GM12878 (cell line): ENCODE results near the gene MTIF2. TPM values are rescaled to one million over a fixed set of nuclear protein-coding genes. Genes with fewer than 3 reads are reported as not detected.

ENCODE experiments used
- BHLHE40 ChIP-seq, 2 experiments: fragments of 450-650 bp in 1 of 2; IDR thresholded peaks; 2 replicates each; pipeline ENCODE4 v1.6.1; 2011 to 2017; ENCODE audit warnings: low read depth in 2 of 2, borderline replicate concordance in 1 of 2, improper control_type of control experiment in 1 of 2, low read length in 1 of 2, mild to moderate bottlenecking in 1 of 2
- CBFB ChIP-seq: IDR thresholded peaks from 2 replicates; pipeline ENCODE4 v1.6.1; 2016; ENCODE audit warnings: antibody characterized with exemption, low read depth
- CREM ChIP-seq: IDR thresholded peaks from 2 replicates; pipeline ENCODE4 v1.6.1; 2014; ENCODE audit warnings: antibody characterized with exemption, low read depth
- KAT2A ChIP-seq: conservative IDR thresholded peaks from 2 replicates; pipeline ENCODE4 v1.6.1; 2011; ENCODE audit warnings: low read depth, low read length; ENCODE audit not compliant: control insufficient read depth
- MTA2 ChIP-seq: fragments of 450-650 bp; IDR thresholded peaks from 2 replicates; pipeline ENCODE4 v1.6.1; 2016; ENCODE audit warnings: low read depth, mild to moderate bottlenecking, moderate library complexity
- NFXL1 ChIP-seq: fragments of 450-650 bp; IDR thresholded peaks from 2 replicates; pipeline ENCODE4 v1.6.1; 2017; ENCODE audit warnings: antibody characterized with exemption, mild to moderate bottlenecking, borderline replicate concordance
- PAX5 ChIP-seq: IDR thresholded peaks from 2 replicates; pipeline ENCODE4 v1.6.1; 2011; ENCODE audit warnings: low read depth, low read length, borderline replicate concordance
- POU2F2 ChIP-seq: IDR thresholded peaks from 3 replicates; pipeline ENCODE4 v1.6.1; 2011; ENCODE audit warnings: low read depth, mild to moderate bottlenecking, low read length, borderline replicate concordance
- RAD51 ChIP-seq: fragments of 450-650 bp; IDR thresholded peaks from 2 replicates; pipeline ENCODE4 v1.6.1; 2016; ENCODE audit warnings: moderate library complexity, mild to moderate bottlenecking, inconsistent platforms
- RB1 ChIP-seq: fragments of 450-650 bp; formaldehyde crosslinking; IDR thresholded peaks from 2 replicates; pipeline ENCODE4 v1.6.1; 2017; ENCODE audit warnings: mild to moderate bottlenecking, borderline replicate concordance
- RUNX3 ChIP-seq: IDR thresholded peaks from 2 replicates; pipeline ENCODE4 v1.6.1; 2012; ENCODE audit warnings: low read length, inconsistent platforms
- SP1 ChIP-seq: IDR thresholded peaks from one replicate; pipeline ENCODE4 v1.6.1; 2011; ENCODE audit warnings: low read depth, low read length
- TCF12 ChIP-seq: IDR thresholded peaks from 2 replicates; pipeline ENCODE4 v1.6.1; 2011; ENCODE audit warnings: low read depth, mild to moderate bottlenecking, low read length
- polyA plus RNA-seq, 11 experiments: library from polyadenylated mRNA; depleted of rRNA in 4 of 11; unstranded in 6 of 11; stranded (reverse) in 5 of 11; fragments of >200 nt; fragmentation: Nextera tagmentation in 4 of 11; fragmentation: Illumina TruSeq in 1 of 11; extraction: Ambion mirVana in 4 of 11; extraction: Trizol in 1 of 11; gene quantifications; 1 replicate in 1 of 11; 2 replicates in 10 of 11; pipeline versions ENCODE4 v1.2.1 to v1.2.3, GENCODE V29; 2011 to 2016; ENCODE audit warnings: inconsistent platforms in 2 of 11, missing spikeins in 2 of 11, low read depth in 1 of 11
- total RNA-seq, 4 experiments: library from RNA; depleted of rRNA in 3 of 4; stranded (reverse); fragments of >200 nt in 3 of 4; fragmentation: Illumina TruSeq in 1 of 4; extraction: Trizol in 1 of 4; gene quantifications; 2 replicates each; pipeline versions ENCODE4 v1.2.1 to v1.2.3, GENCODE V29; 2013 to 2021
- TF ChIP-seq, protein P1 (sequence below): IDR thresholded peaks from 2 replicates; pipeline ENCODE4 v1.6.1; 2012; ENCODE audit warnings: mild to moderate bottlenecking, low read depth, low read length
- TF ChIP-seq, protein P2 (sequence below): fragments of 450-650 bp; IDR thresholded peaks from 2 replicates; pipeline ENCODE4 v1.6.1; 2016; ENCODE audit warnings: mild to moderate bottlenecking, moderate library complexity, borderline replicate concordance
- TF ChIP-seq, protein P3 (sequence below): fragments of 450-650 bp; IDR thresholded peaks from 2 replicates; pipeline ENCODE4 v1.6.1; 2016; ENCODE audit warnings: mild to moderate bottlenecking
- TF ChIP-seq, protein P4 (sequence below): IDR thresholded peaks from 2 replicates; pipeline ENCODE4 v1.6.1; 2012; ENCODE audit warnings: low read length, inconsistent platforms
- TF ChIP-seq, protein P5 (sequence below): IDR thresholded peaks from 2 replicates; pipeline ENCODE4 v1.6.1; 2011; ENCODE audit warnings: borderline replicate concordance, low read depth, mild to moderate bottlenecking, moderate library complexity, low read length; ENCODE audit not compliant: insufficient read depth, poor library complexity, severe bottlenecking

The MTIF2 gene
- total and polyA plus RNA-seq, 10 of the 15 experiments (the other 5 are each of a cell fraction or from before 2014, with no cell fraction given), result 26.4 to 63.7 (median 40.0) TPM

DNA sequence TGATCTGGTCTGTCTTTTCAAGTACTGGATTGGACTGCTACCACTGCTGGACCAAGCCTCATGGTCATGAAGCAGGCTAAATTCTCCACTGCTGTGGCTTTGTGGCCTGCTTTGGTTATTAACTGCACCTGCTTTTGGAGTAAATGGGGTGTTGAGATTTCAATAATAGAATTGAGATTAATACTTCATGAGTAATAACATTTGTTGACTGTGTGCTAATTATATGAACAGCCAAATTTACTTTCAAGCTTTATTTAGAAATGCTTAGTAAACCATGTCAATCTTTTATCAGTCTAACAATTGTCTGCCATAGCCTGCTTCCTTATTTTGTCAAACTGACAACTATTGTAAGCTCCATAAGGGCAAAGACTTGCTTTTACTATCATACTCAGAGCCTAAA, 27.4 kb upstream of the MTIF2 start (continued):
- peak; percentile 70; the same call in 1 of the 2 replicates for TF ChIP-seq CREM
- 0 out of 4 replicates have a peak, but pooled peaks of 1 of the 2 experiments have one; percentile 14 for TF ChIP-seq BHLHE40 (IDR thresholded peaks at IDR 0.05; ENCODE audit: borderline replicate concordance in 1 of 2, low read depth in 2 of 2, low read length in 1 of 2)
- no peak for TF ChIP-seq KAT2A
- no peak for TF ChIP-seq RAD51
- TF ChIP-seq, protein P1, sequence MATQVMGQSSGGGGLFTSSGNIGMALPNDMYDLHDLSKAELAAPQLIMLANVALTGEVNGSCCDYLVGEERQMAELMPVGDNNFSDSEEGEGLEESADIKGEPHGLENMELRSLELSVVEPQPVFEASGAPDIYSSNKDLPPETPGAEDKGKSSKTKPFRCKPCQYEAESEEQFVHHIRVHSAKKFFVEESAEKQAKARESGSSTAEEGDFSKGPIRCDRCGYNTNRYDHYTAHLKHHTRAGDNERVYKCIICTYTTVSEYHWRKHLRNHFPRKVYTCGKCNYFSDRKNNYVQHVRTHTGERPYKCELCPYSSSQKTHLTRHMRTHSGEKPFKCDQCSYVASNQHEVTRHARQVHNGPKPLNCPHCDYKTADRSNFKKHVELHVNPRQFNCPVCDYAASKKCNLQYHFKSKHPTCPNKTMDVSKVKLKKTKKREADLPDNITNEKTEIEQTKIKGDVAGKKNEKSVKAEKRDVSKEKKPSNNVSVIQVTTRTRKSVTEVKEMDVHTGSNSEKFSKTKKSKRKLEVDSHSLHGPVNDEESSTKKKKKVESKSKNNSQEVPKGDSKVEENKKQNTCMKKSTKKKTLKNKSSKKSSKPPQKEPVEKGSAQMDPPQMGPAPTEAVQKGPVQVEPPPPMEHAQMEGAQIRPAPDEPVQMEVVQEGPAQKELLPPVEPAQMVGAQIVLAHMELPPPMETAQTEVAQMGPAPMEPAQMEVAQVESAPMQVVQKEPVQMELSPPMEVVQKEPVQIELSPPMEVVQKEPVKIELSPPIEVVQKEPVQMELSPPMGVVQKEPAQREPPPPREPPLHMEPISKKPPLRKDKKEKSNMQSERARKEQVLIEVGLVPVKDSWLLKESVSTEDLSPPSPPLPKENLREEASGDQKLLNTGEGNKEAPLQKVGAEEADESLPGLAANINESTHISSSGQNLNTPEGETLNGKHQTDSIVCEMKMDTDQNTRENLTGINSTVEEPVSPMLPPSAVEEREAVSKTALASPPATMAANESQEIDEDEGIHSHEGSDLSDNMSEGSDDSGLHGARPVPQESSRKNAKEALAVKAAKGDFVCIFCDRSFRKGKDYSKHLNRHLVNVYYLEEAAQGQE, result 0 out of 2 replicates have a peak, but pooled peaks have one; percentile 14
- TF ChIP-seq SP1, result peak; percentile 18
- TF ChIP-seq, protein P2, sequence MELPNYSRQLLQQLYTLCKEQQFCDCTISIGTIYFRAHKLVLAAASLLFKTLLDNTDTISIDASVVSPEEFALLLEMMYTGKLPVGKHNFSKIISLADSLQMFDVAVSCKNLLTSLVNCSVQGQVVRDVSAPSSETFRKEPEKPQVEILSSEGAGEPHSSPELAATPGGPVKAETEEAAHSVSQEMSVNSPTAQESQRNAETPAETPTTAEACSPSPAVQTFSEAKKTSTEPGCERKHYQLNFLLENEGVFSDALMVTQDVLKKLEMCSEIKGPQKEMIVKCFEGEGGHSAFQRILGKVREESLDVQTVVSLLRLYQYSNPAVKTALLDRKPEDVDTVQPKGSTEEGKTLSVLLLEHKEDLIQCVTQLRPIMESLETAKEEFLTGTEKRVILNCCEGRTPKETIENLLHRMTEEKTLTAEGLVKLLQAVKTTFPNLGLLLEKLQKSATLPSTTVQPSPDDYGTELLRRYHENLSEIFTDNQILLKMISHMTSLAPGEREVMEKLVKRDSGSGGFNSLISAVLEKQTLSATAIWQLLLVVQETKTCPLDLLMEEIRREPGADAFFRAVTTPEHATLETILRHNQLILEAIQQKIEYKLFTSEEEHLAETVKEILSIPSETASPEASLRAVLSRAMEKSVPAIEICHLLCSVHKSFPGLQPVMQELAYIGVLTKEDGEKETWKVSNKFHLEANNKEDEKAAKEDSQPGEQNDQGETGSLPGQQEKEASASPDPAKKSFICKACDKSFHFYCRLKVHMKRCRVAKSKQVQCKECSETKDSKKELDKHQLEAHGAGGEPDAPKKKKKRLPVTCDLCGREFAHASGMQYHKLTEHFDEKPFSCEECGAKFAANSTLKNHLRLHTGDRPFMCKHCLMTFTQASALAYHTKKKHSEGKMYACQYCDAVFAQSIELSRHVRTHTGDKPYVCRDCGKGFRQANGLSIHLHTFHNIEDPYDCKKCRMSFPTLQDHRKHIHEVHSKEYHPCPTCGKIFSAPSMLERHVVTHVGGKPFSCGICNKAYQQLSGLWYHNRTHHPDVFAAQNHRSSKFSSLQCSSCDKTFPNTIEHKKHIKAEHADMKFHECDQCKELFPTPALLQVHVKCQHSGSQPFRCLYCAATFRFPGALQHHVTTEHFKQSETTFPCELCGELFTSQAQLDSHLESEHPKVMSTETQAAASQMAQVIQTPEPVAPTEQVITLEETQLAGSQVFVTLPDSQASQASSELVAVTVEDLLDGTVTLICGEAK, result 0 out of 2 replicates have a peak, but pooled peaks have one; percentile 39
- TF ChIP-seq CBFB, result peak; percentile 56; the same call in 1 of the 2 replicates
- TF ChIP-seq, protein P3, sequence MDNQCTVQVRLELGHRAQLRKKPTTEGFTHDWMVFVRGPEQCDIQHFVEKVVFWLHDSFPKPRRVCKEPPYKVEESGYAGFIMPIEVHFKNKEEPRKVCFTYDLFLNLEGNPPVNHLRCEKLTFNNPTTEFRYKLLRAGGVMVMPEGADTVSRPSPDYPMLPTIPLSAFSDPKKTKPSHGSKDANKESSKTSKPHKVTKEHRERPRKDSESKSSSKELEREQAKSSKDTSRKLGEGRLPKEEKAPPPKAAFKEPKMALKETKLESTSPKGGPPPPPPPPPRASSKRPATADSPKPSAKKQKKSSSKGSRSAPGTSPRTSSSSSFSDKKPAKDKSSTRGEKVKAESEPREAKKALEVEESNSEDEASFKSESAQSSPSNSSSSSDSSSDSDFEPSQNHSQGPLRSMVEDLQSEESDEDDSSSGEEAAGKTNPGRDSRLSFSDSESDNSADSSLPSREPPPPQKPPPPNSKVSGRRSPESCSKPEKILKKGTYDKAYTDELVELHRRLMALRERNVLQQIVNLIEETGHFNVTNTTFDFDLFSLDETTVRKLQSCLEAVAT, result no peak
- TF ChIP-seq NFXL1, result no peak
- TF ChIP-seq, protein P4, sequence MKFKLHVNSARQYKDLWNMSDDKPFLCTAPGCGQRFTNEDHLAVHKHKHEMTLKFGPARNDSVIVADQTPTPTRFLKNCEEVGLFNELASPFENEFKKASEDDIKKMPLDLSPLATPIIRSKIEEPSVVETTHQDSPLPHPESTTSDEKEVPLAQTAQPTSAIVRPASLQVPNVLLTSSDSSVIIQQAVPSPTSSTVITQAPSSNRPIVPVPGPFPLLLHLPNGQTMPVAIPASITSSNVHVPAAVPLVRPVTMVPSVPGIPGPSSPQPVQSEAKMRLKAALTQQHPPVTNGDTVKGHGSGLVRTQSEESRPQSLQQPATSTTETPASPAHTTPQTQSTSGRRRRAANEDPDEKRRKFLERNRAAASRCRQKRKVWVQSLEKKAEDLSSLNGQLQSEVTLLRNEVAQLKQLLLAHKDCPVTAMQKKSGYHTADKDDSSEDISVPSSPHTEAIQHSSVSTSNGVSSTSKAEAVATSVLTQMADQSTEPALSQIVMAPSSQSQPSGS, result peak; percentile 89
- peak; percentile 65; the same call in 1 of the 2 replicates for TF ChIP-seq TCF12
- peak; percentile 97 for TF ChIP-seq RUNX3
- no peak for TF ChIP-seq RB1
- TF ChIP-seq PAX5, result peak; percentile 19; the same call in 1 of the 2 replicates
- peak; percentile 51; the same call in 1 of the 2 replicates for TF ChIP-seq MTA2
- 0 out of 3 replicates have a peak, but pooled peaks have one; percentile 26 for TF ChIP-seq POU2F2
- TF ChIP-seq, protein P5, sequence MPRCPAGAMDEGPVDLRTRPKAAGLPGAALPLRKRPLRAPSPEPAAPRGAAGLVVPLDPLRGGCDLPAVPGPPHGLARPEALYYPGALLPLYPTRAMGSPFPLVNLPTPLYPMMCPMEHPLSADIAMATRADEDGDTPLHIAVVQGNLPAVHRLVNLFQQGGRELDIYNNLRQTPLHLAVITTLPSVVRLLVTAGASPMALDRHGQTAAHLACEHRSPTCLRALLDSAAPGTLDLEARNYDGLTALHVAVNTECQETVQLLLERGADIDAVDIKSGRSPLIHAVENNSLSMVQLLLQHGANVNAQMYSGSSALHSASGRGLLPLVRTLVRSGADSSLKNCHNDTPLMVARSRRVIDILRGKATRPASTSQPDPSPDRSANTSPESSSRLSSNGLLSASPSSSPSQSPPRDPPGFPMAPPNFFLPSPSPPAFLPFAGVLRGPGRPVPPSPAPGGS, result peak; percentile 14
